GM19240 (cell line): ENCODE results near the gene SLC27A1.
"Not testable (repeated sequence)": the region's sequence is repeated elsewhere in the genome, so short reads cannot be mapped to it uniquely, and the experiment has no call there.

ENCODE experiments used
- DNase-seq: peaks from one replicate; pipeline ENCODE4 v3.0.0; 2011; ENCODE audit warnings: low spot score; ENCODE audit not compliant: insufficient read length

SLC27A1 gene

DNA sequence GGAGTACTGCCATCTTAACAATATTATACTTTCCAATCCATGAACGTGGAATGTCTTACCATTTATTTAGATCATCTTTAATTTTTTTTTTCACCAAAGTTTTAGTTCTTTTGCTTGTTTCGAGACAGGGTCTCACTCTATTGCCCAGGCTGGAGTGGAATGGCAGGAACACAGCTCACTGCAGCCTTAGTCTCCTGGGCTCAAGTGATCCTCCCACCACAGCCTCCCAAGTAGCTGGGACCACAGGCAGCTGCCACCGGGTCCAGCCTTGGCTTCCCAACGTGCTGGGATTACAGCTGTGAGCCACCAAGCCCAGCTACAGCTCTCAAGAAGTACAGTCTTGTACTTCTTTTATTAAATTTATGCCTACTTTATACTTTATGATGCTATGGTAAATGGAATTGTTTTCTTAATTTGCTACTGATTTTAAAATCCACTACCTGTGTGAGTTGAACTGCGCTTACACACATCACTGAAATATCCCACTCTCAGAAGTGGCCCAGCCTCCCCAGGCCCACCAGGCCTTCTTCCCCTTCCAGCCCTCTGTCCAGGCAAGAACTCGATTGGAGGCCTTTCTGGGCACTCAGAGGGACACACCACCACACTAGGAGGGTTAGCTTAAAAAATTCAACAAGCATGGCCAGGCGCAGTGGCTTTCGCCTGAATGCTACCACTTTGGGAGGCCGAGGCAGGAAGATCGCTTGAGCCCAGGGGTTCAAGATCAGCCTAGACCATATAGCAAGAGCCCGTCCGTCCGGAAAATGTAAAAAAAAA is 40.1 kb downstream of the SLC27A1 start:
- DNase-seq: no peak

DNA sequence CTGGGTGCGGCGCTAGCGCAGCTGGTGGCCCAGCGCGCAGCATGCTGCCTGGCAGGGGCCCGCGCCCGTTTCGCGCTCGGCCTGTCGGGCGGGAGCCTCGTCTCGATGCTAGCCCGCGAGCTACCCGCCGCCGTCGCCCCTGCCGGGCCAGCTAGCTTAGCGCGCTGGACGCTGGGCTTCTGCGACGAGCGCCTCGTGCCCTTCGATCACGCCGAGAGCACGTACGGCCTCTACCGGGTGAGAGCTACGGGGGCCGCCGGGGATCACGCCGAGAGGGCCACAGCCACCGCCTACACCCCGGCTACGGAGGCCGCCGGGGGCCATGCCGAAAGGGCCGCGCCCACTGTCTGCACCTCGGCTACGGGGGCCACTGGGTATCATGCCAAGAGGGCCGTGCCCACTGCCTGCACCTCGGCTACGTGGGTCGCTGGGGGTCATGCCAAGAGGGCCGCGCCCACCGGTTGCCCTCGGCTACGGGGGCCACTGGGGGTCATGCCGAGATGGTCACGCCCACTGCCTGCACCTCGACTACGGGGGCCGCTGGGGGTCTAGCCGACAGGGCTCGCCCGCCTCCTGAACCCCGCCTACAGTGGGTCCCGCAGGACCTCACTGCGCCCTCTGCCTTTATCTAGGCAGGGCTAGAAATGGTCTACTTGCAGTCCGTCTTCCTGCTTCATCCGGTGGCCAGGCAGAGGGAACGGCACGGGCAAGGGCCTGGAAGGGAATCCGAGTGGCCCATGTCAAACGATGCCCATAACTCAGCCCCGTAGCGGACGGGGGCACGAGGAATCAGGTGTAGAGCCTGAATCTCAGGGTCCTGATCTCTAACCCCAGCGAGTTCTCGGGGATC is 41.6 kb downstream of the SLC27A1 start:
- DNase-seq: peak; percentile 74

DNA sequence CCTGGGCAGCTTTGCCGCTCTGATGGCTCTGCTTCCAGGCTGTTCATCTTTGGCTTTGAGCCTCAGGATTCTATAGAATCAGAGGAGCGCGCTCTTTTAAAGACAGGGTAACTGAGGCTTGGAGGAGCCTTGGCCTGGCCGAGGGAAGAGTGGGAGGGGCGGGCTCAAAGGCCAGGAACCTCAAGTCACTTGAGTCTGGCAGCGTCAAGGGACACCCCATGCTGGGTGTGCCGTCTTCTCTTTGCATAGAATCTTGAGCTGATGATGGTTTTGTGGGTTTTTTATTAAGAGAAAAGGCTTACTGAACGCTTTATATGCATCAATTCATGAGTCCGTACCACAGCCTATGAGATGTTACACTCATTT is 42.2 kb downstream of the SLC27A1 start:
- DNase-seq: no peak

DNA sequence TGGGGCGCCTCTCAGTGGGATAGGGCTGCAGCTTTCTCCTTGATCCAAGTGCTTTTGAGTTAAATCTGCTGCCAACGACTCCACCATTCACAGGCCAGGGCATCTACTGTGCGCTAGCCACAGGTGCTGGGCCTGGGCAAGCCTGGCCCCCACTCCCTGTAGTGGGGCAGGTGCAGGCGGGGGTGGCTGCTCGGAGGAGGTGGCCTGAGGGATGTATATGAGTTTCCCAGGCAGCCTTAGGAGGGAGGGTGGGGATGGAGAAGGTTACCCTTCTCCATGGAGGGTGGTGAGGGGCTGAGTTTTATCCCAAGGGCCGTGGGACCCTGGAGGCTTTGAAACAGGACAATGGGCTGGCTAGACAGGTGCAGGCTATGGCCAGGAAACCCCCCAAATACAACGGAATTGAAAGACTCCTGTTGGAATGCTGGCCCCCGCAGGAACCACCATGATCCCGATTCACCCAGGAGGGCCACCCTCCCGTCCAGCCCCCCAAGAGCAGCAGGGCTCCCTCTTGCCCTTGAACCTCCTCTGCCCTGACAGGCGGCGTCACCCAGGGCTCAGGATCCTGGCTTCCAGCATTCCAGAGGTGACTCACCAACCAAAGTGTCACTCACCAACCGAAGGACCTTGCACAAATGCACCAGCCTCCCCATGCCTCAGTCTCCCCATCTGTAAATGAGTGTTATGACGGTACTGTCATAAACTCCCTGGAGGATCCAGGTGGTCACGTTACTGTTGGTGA is 45.3 kb downstream of the SLC27A1 start:
- DNase-seq: no peak

DNA sequence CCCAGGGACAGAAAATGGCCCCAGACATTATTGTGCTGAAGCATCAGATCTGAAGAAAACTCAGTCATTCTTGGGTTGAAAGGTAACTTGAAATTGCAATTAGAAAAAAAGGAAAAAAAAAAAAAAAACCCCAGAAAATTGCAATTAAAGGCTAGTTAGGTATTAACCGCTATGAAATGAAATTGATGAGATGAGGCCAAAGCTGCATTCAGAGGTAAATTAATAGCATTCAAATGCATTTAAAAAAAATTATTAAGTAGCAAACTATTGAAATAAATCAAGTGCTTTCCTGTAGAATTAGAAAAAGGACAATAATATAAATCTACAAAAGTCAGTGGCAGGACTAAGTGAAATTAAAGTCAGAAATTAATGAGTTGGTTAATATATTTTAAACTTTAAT is 47.6 kb downstream of the SLC27A1 start:
- DNase-seq: no peak

DNA sequence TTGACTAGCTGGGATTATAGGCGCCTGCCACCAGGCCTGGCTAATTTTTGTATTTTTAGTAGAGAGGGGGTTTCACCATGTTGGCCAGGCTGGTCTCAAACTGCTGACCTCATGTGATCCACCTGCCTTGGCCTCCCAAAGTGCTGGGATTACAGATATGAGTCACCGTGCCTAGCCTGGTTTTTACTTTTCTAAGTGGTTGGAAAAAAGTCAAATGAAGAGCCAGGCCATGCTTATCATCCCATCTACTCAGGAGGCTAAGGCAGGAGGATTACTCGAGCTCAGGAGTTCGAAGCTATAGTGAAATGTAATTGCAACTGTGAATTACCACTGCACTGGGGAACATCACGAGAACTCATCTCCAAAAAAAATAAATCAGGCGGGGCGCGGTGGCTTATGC is 48.3 kb downstream of the SLC27A1 start:
- not testable (repeated sequence) for DNase-seq

DNA sequence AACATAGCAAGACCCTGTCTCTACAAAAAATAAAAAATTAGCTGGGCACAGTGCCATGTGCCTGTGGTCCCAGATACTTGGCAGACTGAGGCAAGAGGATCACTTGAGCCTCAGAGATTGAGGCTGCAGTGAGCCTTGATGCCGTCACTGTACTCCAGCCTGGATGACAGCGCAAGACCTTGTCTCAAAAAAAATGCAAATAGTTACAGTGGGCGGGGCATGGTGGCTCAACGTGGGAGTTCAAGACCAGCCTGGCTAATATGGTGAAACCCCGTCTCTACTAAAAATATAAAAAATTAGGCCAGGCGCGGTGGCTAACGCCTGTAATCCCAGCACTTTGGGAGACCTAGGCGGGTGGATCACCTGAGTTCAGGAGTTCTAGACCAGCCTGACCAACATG is 49.6 kb downstream of the SLC27A1 start:
- DNase-seq: no peak

DNA sequence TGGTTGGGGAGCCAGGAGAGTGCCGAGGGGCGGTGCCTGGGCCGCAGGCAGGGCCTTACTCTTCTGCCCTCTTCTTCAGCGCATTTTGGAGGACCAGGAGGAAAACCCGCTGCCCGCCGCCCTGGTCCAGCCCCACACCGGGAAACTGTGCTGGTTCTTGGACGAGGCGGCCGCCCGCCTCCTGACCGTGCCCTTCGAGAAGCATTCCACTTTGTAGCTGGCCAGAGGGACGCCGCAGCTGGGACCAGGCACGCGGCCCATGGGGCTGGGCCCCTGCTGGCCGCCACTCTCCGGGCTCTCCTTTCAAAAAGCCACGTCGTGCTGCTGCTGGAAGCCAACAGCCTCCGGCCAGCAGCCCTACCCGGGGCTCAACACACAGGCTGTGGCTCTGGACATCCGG is 50.5 kb downstream of the SLC27A1 start:
- DNase-seq: no peak

DNA sequence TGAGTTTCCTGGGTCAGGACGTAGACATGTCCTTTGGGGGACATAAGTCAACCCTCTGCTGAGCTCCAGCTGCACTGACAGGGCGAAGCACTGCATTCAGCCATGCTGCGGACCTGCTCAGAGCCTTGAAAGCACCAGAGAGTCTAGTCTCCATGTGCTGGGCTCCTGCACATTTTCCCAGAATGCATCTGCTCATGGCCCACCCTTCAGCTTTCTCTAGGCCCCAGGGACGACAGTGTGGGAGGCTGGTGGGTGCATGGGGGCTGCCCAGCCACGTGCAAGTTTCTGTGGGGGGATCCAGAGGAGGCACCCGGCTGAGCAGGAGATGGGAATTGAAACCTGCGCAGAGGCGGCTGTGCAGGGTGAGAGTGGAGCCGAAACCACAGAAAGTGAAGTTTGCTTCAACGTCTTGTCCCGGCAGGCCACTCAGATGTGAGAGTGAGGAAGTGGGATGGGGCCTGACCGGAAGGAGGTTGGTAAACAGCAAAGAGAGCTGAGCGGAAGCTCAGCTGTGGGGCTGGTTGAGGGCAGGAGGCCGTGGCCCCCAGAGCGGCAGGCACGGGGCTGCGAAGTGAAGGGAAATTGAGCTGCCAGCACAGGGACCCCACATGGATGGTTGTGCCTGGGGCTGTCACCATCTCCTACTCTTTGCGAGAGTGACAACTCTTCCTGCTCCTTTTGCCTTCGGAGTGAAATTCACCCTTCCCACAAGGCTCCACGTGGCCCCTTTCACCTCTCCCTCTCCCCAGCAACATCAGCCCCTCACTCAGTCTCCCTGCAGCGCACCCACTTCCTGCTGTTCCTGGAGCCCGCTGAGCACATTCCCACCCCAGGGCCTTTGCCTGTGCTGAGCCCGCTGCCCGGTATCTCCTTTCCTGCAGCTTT is 52.9 kb downstream of the SLC27A1 start:
- DNase-seq: peak; percentile 90

DNA sequence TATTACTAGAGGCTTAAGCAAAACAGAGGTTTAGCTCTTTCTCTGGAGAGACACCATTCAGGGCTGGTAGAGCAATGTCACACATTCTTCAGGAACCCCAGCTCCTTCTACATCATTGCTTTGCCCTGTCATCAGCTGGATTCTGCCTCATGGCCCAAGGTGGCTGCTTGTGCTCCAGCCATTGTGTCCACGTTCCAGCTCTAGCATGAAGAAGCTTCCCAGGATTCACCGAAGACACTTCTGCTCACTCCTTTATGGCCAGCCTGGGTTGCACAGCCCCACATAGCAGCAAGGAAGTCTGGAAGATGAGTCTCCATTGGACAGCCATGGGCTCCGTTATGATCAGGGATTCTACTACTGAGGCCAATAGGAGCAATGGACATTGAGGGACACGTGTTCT is 54.3 kb downstream of the SLC27A1 start:
- no peak for DNase-seq

DNA sequence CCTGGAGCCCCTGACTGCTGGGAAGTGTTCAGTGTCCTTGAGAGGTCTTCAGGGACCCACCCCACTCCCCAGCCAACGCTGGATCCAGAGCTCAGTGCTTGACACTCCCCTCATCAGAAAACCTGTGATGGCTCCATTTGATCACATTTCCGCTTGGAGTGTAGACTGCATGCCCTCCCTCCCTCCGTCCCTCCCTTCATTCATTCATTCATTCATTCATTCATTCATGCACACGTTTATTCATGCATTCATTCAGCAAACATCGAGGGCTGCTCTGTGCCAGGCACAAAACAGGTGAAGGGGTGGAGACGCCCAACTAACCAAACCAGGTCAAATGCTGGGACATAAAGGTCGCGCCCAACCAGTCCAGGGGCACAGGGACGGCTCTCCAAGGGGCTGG is 54.8 kb downstream of the SLC27A1 start:
- no peak for DNase-seq

DNA sequence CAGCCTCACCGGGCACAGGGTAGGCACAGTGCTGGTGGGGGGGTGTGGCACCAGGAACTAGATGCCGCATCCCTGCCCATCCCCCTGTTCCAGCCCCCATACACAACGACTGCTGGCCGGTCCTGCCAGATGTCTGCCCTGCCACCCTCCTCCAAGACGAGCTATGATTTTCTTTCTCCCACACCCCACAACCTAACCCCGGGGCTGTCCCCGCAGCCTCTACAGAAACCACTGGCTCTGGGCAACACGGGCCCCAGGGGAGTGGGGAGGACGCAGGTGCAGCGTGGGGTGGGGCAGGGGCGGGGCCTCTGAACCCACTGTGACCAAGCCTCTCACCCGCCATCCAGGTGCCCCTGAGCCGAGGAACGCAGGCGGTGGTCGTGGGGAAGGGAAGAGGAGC is 56.6 kb downstream of the SLC27A1 start:
- peak; percentile 34 for DNase-seq

DNA sequence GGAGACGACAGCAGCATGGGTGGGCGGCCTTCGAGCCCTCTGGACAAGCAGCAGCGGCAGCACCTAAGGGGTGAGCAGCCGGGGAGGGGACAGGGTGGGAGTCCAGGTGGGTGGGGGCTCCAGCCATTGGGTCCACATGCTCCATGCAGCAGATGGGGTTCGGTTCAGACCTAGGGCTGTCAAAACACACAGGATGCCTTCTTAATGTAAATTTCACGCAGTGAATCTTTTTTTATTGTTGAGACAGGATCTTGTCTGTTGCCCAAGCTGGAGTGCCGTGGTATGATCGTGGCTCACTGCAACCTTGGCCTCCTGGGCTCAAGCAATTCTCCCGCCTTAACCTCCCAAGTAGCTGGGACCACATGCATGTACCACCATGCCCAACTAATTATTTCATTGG is 57.0 kb downstream of the SLC27A1 start:
- no peak for DNase-seq

DNA sequence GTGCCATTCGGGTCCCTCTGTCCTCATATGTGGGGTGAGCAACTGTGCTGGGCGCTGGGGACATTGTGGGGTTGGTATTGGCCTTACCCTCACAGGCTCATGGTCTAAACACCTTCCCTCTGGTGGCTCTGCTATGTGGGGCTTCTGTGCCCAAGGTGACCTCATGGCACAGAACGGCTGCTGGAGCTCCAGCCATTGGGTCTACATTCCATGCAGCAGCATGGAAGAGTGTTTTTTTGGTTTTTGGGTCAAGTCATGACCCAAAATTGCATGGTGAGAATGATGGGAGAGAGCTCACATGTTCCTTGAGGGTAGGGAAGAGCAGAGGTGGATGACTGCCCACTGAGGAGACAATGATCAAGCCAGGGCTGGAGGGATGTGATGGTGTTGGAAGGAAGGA is 58.3 kb downstream of the SLC27A1 start:
- DNase-seq: no peak

DNA sequence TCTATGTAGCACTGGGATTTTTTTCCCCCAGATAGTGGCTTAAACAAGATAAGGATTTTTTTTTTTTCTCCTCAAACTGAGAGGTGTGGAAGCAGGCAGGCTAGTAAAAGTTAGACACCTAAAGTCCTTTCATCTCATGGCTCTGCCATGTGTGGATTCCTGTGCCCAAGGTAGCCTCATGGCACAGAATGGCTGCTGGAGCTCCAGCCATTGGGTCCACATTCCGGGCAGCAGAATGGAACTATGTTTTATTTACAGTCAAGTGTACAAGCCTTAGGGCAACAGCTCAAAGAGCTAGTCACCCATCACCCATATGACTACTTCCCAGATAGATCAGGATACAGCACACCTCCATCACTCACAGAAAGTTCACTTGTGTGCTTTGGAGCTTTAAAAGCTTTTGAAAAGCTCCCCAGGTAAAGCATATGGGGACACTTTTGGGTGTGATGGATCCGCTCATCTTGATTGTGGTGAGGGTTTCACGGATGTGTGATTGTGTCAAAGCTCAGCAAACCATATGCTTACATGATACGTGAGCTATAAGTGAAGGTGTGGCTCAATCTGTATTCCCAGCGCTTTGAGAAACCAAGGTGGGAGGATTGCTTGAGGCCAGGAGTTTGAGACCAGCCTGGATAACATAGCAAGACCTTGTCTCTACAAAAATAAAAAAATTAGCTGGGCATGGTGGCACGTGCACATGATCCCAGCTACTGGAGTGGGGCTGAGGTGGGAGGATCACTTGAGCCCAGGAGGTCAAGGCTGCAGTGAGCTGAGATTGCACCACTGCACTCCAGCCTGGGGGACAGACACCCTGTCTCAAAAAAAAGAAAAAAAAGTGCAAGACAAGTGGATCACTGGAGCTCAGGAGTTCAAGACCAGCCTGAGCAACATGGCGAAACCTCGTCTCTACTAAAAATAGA is 59.2 kb downstream of the SLC27A1 start:
- no peak for DNase-seq

DNA sequence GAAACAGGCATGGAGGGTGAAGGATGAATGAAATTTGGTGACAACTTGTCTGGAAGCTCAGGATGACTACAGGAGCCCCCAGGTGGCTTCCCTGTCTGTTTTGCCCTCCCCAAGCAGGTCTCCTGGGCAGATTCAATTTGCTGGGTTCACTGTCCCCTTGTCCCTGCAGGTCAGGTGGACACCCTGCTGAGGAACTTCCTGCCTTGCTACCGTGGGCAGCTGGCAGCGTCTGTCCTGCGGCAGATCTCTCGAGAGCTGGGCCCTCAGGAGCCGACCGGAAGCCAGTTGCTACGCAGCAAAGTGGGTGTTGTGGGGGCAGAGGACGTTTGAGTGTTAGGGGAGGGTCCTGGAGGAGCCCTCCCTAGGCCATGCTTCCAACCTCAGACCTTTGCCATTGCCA is 60.3 kb downstream of the SLC27A1 start:
- no peak for DNase-seq

DNA sequence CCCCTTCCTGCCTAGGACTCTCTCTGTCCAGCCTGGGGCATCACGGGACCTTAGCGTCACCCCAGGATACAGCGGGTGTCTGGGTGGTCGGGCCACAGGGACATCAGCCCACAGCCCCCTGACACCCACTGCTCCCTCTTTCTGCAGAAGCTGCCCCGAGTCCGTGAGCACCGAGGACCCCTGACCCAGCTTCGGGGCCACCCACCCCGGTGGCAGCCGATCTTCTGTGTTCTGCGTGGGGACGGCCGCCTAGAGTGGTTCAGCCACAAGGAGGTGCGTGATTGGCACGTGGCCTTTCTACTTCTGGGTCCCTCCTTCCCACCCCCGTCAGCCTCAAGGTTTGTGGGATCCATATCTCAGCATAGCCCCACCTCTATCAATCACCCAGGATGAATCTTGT is 61.8 kb downstream of the SLC27A1 start:
- DNase-seq: no peak

DNA sequence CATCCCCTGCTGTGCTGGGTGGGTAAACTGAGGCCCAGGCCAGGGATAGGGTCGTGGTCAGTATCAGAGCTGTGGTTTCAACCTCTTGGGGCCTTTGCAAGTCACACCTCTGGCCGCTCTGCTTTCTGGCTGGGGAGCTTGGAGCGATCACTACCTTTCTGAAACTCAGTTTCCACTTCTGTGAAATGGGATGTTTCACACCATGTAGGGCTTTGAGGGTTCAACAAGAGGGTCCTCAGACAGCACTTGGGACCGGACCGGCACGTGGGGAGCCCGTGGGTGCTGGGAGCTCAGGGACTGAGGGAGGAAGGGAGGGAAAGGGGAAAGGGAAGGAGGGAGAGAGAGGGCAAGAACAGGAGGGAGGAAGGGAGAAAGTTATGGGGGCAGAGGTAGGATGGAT is 62.2 kb downstream of the SLC27A1 start:
- DNase-seq: no peak

DNA sequence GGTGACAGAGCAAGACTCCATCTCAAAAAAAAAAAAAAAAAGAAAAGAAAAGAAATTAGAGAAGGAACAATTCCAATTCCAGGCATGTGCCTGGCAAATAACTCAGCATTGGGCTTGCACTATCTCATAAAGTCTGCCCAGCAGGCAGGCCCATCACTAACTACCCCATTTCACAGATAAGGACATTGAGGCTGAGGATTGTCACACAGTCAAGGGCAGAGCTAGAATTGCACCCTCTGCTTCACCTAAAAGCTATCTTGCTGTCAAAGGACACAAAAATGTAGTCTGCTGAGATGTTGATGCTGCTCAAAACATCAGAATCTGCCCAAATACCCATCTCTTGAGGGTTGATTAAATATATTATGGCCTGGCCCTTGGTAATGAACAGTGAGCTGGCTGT is 64.4 kb downstream of the SLC27A1 start:
- DNase-seq: no peak

DNA sequence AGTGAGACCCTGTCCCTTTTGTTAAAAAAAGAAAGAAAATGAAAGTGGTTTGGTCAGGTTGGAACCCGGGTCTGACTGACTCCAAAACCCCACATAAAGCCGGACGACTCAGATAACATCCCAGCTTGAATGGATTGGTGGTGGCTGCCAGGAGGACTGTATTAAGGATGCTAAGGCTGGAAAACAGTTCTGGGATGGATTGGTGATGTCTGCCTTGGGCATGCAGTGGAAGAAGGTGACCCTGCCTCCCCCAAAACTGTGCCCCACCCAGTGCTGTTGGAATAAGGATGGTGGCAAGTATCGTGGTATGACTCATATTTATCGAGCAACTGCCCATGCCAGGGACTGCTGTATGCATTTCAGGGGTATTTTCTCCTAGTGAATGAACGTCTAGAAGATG is 66.6 kb downstream of the SLC27A1 start:
- no peak for DNase-seq
